Esophagus squamous epithelium (tissue), 4 donors: Measurements from ENCODE around the gene ZSWIM4.

Experiments used
- CTCF ChIP-seq, 6 experiments: fragments of 450-650 bp in 4 of 6; fragments of 200-600 bp in 2 of 6; sonication (generic) in 2 of 6; IDR thresholded peaks; one replicate each; pipeline ENCODE4 v1.5.1; 2016 to 2019; ENCODE audit warnings: antibody characterized with exemption in 6 of 6, mild to moderate bottlenecking in 4 of 6, moderate library complexity in 4 of 6
- POLR2A ChIP-seq, 4 donors: fragments of 450-650 bp; IDR thresholded peaks; one replicate each; pipeline ENCODE4 v1.6.1; 2017; ENCODE audit warnings: antibody characterized with exemption in 4 of 4, mild to moderate bottlenecking in 4 of 4, moderate library complexity in 3 of 4

GRCh38 chr19:13848798-13849676, 53.8 kb downstream of the ZSWIM4 start:
- no peak for TF ChIP-seq CTCF (IDR thresholded peaks at IDR 0.05)
- no peak for TF ChIP-seq POLR2A (IDR thresholded peaks at IDR 0.05)
